A549 treated with RU486 at 1 μM for 4 hours (cell line): Measurements from ENCODE around the gene BAG2. TPM values are rescaled to one million over a fixed set of nuclear protein-coding genes. Genes with fewer than 3 reads are reported as not detected.

Source experiments
- total RNA-seq: library from RNA; stranded (reverse); fragments of 200-300 nt; extraction: Qiagen RNA extraction; gene quantifications from 5 replicates; pipeline ENCODE4 v1.2.3, GENCODE V29; 2022; ENCODE audit warnings: low read depth

BAG2 gene
- 6.1 to 9.4 TPM (median 8.9 TPM) in 5 replicates for total RNA-seq

DNA sequence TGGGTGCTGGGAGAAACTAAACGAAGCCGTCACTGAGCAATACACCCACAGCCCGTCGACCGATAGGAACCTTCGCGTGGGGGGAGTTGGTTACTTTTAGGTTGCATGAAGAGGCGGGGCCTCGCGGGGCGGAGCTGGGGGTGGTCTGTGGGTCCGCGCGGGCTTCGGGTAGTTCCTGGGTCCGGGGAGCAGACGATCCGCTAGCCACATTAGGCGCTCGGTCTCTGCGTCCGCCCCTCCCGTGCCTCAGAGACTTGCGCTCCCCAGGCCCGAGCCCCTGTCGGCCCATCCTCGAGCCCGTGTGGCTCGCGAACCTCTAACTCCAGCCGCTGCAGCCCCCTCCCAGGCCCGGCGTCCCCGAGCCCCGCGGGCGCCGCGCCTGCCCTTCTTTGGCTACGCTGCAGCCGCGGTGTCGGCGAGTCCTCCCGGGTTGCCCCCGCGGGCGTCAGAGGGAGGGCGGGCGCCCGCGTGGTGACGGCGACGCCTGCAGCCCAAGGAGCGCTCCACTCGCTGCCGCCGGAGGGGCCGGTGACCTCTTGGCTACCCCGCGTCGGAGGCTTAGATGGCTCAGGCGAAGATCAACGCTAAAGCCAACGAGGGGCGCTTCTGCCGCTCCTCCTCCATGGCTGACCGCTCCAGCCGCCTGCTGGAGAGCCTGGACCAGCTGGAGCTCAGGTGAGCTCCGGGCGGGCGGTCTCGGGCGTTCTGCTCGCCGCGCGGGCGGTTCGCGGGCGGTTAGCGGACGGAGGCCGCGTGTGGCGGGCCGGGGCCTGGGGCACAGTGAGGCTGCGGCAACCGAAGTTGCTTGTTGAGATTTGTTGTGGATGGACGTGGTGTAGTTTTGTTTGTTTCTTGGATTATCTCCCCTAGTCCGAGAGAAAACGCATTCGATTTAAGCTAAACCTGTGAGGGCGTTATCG lies at the start of gene BAG2:
Gene BAG2, plus strand, starts transcription at position 191 of the 920 bp plus-strand sequence. Its CDS starts 372 bp downstream, at position 563.

DNA sequence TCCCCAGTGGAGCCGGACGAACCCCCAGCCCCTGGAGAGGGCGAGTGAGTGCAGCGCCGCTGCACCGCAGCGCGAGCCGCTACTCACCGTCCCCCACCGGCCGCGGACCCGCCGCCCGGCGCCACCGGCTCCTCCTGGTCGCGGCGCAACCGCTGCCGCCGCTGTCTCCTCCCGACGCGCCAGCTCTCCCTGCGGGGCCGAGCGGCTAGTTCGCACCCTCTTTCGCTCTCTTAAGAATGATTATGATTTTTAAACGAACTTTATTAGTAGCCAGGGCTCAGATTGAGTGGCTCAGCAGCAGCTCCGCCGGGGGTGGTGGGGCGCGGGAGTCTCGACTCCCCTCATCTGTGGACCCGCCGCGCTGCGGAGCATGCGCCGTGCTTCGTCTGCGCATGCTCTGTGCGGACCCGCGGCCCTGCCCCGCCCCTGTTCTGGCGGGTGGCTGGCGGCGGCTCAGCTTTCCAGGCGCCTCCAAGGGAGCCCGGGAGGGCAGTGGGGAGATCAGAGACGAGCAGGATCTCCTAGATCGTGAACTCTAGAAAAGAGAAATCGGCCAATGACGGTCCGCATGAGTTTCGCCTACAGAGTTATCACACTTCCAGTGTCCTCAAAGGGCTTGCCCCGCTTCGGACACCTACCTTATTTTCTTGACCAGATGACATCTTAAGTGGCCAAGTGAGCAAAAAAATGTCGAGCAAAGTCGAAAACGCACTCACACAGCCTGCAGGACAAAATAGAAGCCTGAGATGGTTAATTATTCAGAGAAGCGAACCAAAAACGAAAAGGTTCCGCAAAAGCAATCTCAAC lies 50.0 kb downstream of the BAG2 start, which contains the start of gene RAB23:
Gene RAB23, minus strand, starts transcription at position 372 of the 807 bp plus-strand sequence. CDS start 11,927 bp downstream, outside the sequence.

Other genes with a start within 250 kb of the BAG2 start
- gene BEND6, start 217.2 kb upstream of the BAG2 start, total RNA-seq, result 0.53 to 1.6 TPM (median 0.88 TPM) in 5 replicates
- 3.2 to 5.8 TPM (median 5.0 TPM) in 5 replicates for gene KIAA1586, start 125.6 kb upstream of the BAG2 start, total RNA-seq
- gene ZNF451, start 82.1 kb upstream of the BAG2 start, total RNA-seq, result 3.6 to 10.3 TPM (median 8.7 TPM) in 5 replicates
- 4.7 to 8.6 TPM (median 7.8 TPM) in 5 replicates for gene RAB23, start 50.0 kb downstream of the BAG2 start, total RNA-seq
- 8.2 to 14.9 TPM (median 12.7 TPM) in 5 replicates for gene PRIM2, start 145.3 kb downstream of the BAG2 start, total RNA-seq